Lower leg skin (tissue), 4 donors: ENCODE data around the gene ELP2. TPM values are rescaled to one million over a fixed set of nuclear protein-coding genes. Genes with fewer than 3 reads are reported as not detected.

Experiments used
- DNase-seq, 2 donors: peaks; one replicate each; pipeline ENCODE4 v3.0.0-alpha.2; 2019; ENCODE audit warnings: low spot score in 2 of 2
- H3K4me3 ChIP-seq: fragments of 200-600 bp; sonication (generic); 2 replicates; pipeline ENCODE4 v1.5.1; 2017; ENCODE audit warnings: mild to moderate bottlenecking, low read depth; ENCODE audit not compliant: poor library complexity, severe bottlenecking
- CTCF ChIP-seq, 3 donors: fragments of 450-650 bp; IDR thresholded peaks; one replicate each; pipeline ENCODE4 v1.5.1; 2016; ENCODE audit warnings: antibody characterized with exemption in 3 of 3, mild to moderate bottlenecking in 3 of 3, moderate library complexity in 2 of 3
- POLR2A ChIP-seq, 2 donors: fragments of 450-650 bp; IDR thresholded peaks; one replicate each; pipeline ENCODE4 v1.6.1; 2016 to 2017; ENCODE audit warnings: antibody characterized with exemption in 2 of 2, mild to moderate bottlenecking in 1 of 2, moderate library complexity in 1 of 2
- WGBS, 2 donors: methylation state at CpG; one replicate each; pipeline ENCODE4 v1.1.5; 2018; 5-methylcytosine and 5-hydroxymethylcytosine counted together
- intact Hi-C: fragments of 100-400 bp; cut with DNase I; formaldehyde crosslinking; loops from one replicate; pipeline ENCODE4 v1.15.0; 2023; ENCODE audit warnings: low total_unique reads
- total RNA-seq, 4 donors: library from RNA; depleted of rRNA; stranded (reverse); fragments of >200 nt; gene quantifications; one replicate each; pipeline ENCODE4 v1.1.0, GENCODE V29; 2016

ELP2 gene
- total RNA-seq, 4 donors from 2014 or later = 52.6 to 67.6 (median 59.7) TPM

DNA sequence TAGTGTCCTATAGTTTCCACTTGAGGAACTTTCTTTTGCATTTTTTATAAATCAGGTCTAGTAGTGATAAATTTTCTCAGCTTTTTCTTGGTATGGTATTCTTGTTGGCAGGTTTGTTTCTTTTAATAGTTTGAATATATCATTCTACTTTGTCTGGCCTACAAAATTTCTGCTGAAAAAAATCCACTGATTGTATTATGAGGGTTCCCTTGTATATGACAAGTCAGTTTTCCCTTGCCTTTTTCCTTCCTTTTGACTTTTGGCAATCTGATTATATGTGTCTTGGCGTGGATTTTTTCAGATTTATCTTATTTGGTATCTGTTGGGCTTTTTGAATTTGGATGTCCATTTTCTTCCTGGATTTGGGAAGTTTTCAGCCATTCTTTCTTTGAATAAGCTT is 99.5 kb downstream of the ELP2 start:
- DNase-seq = no peak
- TF ChIP-seq CTCF (IDR thresholded peaks at IDR 0.05) (no peak), POLR2A (IDR thresholded peaks at IDR 0.05) (no peak)
- intact Hi-C loops = no loop called here
- 64 to 88% methylated on average over 1 of the region's 1 CpG for WGBS, 2 donors
- no peak overlapping the region for H3K4me3 ChIP-seq

Other genes starting within 250 kb of the ELP2 start
- gene RPRD1A, start 62.3 kb upstream of the ELP2 start, total RNA-seq = 10 to 100 TPM; 30.1 to 55.9 (median 46.9) TPM
- 100 to 1,000 TPM in 1 of 4 donors, 10 to 100 TPM in 3; 64.3 to 137 (median 83.2) TPM for gene SLC39A6, start 559 bp upstream of the ELP2 start, total RNA-seq
- gene MOCOS, start 57.6 kb downstream of the ELP2 start, total RNA-seq = 1 to 10 TPM; 1.1 to 6.2 (median 4.1) TPM
- 10 to 100 TPM in 1 of 4 donors, 1 to 10 TPM in 3; 5.3 to 15.1 (median 7.8) TPM for gene FHOD3, start 167.8 kb downstream of the ELP2 start, total RNA-seq